Coronary artery (tissue), 2 donors: Measurements from ENCODE around the gene URGCP.

Experiments used
- DNase-seq: peaks from one replicate; pipeline ENCODE4 v3.0.0-alpha.2; 2017; ENCODE audit warnings: low spot score
- H3K27ac ChIP-seq, 2 donors: fragments of 200-600 bp; sonication (generic); one replicate each; pipeline ENCODE4 v1.5.1; 2016 to 2019
- H3K4me3 ChIP-seq: fragments of 200-600 bp; sonication (generic); 2 replicates; pipeline ENCODE4 v1.5.1; 2016; ENCODE audit warnings: mild to moderate bottlenecking, moderate library complexity
- TF ChIP-seq, protein P1 (sequence below): fragments of 200-600 bp; sonication (generic); IDR thresholded peaks from one replicate; pipeline ENCODE4 v1.5.1; 2019; ENCODE audit warnings: antibody characterized with exemption

Gene URGCP, protein sequence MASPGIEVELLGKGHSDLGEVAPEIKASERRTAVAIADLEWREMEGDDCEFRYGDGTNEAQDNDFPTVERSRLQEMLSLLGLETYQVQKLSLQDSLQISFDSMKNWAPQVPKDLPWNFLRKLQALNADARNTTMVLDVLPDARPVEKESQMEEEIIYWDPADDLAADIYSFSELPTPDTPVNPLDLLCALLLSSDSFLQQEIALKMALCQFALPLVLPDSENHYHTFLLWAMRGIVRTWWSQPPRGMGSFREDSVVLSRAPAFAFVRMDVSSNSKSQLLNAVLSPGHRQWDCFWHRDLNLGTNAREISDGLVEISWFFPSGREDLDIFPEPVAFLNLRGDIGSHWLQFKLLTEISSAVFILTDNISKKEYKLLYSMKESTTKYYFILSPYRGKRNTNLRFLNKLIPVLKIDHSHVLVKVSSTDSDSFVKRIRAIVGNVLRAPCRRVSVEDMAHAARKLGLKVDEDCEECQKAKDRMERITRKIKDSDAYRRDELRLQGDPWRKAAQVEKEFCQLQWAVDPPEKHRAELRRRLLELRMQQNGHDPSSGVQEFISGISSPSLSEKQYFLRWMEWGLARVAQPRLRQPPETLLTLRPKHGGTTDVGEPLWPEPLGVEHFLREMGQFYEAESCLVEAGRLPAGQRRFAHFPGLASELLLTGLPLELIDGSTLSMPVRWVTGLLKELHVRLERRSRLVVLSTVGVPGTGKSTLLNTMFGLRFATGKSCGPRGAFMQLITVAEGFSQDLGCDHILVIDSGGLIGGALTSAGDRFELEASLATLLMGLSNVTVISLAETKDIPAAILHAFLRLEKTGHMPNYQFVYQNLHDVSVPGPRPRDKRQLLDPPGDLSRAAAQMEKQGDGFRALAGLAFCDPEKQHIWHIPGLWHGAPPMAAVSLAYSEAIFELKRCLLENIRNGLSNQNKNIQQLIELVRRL

GRCh38 chr7:43906331-43907010 is at the start of gene URGCP:
TSS of gene URGCP (minus strand) at chr7:43906596. CDS start at chr7:43906575, 21 bp downstream.
- peak within 1 kb of the TSS; percentile 92 to 95 for H3K27ac ChIP-seq
- DNase-seq: no peak
- TF ChIP-seq, protein P1, sequence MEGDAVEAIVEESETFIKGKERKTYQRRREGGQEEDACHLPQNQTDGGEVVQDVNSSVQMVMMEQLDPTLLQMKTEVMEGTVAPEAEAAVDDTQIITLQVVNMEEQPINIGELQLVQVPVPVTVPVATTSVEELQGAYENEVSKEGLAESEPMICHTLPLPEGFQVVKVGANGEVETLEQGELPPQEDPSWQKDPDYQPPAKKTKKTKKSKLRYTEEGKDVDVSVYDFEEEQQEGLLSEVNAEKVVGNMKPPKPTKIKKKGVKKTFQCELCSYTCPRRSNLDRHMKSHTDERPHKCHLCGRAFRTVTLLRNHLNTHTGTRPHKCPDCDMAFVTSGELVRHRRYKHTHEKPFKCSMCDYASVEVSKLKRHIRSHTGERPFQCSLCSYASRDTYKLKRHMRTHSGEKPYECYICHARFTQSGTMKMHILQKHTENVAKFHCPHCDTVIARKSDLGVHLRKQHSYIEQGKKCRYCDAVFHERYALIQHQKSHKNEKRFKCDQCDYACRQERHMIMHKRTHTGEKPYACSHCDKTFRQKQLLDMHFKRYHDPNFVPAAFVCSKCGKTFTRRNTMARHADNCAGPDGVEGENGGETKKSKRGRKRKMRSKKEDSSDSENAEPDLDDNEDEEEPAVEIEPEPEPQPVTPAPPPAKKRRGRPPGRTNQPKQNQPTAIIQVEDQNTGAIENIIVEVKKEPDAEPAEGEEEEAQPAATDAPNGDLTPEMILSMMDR: no peak
- H3K4me3 ChIP-seq: peak within 1 kb of the TSS; percentile 96

- Histone ChIP-seq H3K4me3 (no peak overlapping the region), H3K27ac (no peak overlapping the region)
- no peak for DNase-seq
- TF ChIP-seq, protein P1: no peak
Observed at GRCh38 chr7:43956027-43956426, 49.6 kb upstream of the URGCP start.

DNA sequence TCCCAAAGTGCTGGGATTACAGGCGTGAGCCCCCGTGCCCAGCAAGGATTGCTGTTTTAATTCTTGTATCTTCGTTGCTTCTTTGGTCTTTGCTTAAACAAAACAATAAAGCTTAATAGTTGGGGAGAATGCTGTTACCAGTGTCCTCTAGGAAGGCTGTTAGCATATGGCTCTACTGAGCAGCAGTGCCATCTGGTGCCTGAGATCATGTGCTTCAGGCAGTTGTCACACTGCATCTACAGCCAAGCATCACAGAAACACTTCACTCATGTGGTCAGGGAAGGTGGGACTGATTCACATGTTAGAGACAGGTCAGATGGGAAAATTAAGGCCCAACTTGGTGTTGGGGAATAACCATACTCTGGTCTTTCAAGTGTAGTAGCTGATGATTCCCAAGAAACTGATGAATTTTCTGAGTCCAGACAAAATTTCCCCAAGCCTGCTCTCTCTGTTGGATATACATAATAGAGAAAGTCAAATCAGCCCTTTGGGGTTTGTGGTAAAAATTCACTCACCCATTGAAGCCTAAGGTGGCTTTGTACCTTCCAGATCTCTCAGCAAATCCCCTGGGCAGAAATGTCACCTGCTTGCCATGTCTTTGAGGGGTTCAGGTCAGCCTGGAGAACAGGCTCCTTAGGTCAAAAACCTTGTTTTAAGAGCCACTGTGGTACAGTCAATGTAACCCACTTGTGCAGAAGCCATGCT is 48.3 kb upstream of the URGCP start:
- no peak overlapping the region for H3K27ac ChIP-seq
- H3K4me3 ChIP-seq: no peak overlapping the region
- TF ChIP-seq, protein P1: no peak
- DNase-seq: no peak

DNA sequence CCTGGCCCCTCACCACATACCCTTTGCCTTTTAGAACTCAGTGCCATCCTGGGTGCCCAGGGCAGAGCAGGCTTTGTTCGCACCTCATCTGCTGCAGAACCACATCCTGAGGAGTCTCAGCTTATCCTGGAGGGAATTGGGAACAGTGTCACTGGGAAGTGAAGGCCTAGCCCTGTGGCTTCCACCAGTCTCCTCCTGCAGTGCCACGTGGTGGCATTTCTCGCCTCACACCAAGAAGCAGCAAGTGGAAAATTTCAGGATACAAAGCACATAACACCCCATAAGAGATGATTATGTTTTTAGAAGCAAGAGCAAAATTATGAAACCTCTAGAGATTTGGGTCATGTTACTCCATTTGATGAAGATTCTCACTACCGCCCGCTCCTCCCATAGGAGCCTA is 46.7 kb upstream of the URGCP start:
- no peak overlapping the region for H3K27ac ChIP-seq
- H3K4me3 ChIP-seq: no peak overlapping the region
- DNase-seq: no peak
- TF ChIP-seq, protein P1: no peak

DNA sequence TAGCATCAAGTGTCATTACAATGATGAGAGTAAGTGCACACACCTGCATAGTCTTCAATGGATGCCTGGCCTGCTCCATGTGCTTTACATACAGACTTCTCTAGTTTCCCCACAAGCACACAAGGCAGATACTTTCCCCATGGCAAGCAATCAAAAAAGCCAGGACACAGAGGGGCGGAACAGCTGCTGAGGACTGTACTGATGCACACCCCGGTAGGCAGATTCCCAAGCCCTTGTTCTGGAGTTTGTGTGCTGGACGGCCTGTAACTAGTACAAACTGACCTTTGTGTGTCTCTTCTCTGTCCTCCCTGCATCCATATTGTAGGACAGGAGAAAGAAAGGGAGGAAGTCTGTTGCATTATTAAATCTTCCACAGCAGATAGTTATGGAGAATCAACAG is 45.6 kb upstream of the URGCP start:
- no peak overlapping the region for H3K27ac ChIP-seq
- no peak overlapping the region for H3K4me3 ChIP-seq
- TF ChIP-seq, protein P1: no peak
- DNase-seq: no peak

GRCh38 chr7:43944286-43944685 is 37.9 kb upstream of the URGCP start:
- no peak for DNase-seq
- Histone ChIP-seq H3K27ac (no peak overlapping the region), H3K4me3 (no peak overlapping the region)
- TF ChIP-seq, protein P1: no peak
